Measurements from ENCODE around the gene GPBAR1. TPM values are rescaled to one million over a fixed set of nuclear protein-coding genes. Genes with fewer than 3 reads are reported as not detected.

Gene GPBAR1
- polyA plus RNA-seq, 3 donors: 26.0 to 181 (median 143) TPM

GRCh38 chr2:218277921-218278320 is 17.1 kb downstream of the GPBAR1 start:
- no peaks in the 10 kb centered on the region for H3K9me3 ChIP-seq (replicated peaks in 1 of 2; ENCODE audit: control insufficient read depth in 1 of 2, insufficient read depth in 1 of 2, low read length in 2 of 2)
- Mint-ChIP-seq H3K9me3 (peaks cover 0 to 1% (median 0%) of the 10 kb centered on the region in 7 donors), H3K4me3 (no peak overlapping the region), H3K36me3 (peaks cover 82 to 99% of the 10 kb centered on the region in 2 donors), H3K27ac (peak overlapping the region in 1 of 7 donors; percentile 62), H3K4me1 (peaks cover 21% of the 10 kb centered on the region), H3K27me3 (ENCODE audit: low read depth in 3 of 3) (peaks cover 0 to 1% (median 0%) of the 10 kb centered on the region in 3 donors)
- H3K27me3 ChIP-seq (ENCODE audit: control insufficient read depth in 2 of 2, insufficient read depth in 2 of 2, low read length in 2 of 2): no peaks in the 10 kb centered on the region
- peaks cover 72% of the 10 kb centered on the region for H3K79me2 ChIP-seq (ENCODE audit: insufficient read depth, low read length)
- no peak for TF ChIP-seq CTCF (IDR thresholded peaks at IDR 0.05)
- peak overlapping the region in 1 of 2 donors; percentile 20 for H3K27ac ChIP-seq (ENCODE audit: low read depth in 1 of 2, low read length in 2 of 2)
- intact Hi-C loops (cut with micrococcal nuclease): loop anchor here (10.0 kb wide), 2 partner anchors 187 to 287 kb away; partner anchors contain the start of genes CNOT9 (in 1 of the 2) and USP37 (in 1 of the 2)
- H3K4me1 ChIP-seq (ENCODE audit: control insufficient read depth in 1 of 2, insufficient read depth in 2 of 2, low read length in 2 of 2): peaks cover 14 to 22% of the 10 kb centered on the region in 2 donors
- no peak overlapping the region for H2AFZ ChIP-seq (ENCODE audit: insufficient read depth, low read depth, low read length, poor library complexity, severe bottlenecking)
- H3K4me2 ChIP-seq (replicated peaks; ENCODE audit: extremely low read depth, low read length, poor library complexity, severe bottlenecking): no peak overlapping the region
- peaks cover 99% of the 10 kb centered on the region for H4K20me1 ChIP-seq (ENCODE audit: insufficient read depth, low read length)
- peaks cover 91 to 97% of the 10 kb centered on the region in 2 donors for H3K36me3 ChIP-seq (replicated peaks in 1 of 2; ENCODE audit: control insufficient read depth in 1 of 2, insufficient read depth in 2 of 2, low read length in 2 of 2)
- WGBS (ENCODE audit: insufficient coverage): 83% methylated on average over 7 of the region's 7 CpGs
- no peak overlapping the region for H3K4me3 ChIP-seq (replicated peaks in 1 of 3; ENCODE audit: low read depth in 2 of 3, low read length in 3 of 3)
- DNase-seq: no peak
- H3K9ac ChIP-seq (ENCODE audit: insufficient read depth, low read length, poor library complexity, severe bottlenecking): no peak overlapping the region

- peaks cover 20% of the 10 kb centered on the region for H3K4me1 Mint-ChIP-seq
- H3K9ac ChIP-seq (ENCODE audit: insufficient read depth, low read length, poor library complexity, severe bottlenecking): no peak overlapping the region
- H3K9me3 Mint-ChIP-seq: peaks cover 0 to 1% (median 0%) of the 10 kb centered on the region in 7 donors
- peaks cover 100% of the 10 kb centered on the region for H4K20me1 ChIP-seq (ENCODE audit: insufficient read depth, low read length)
- peaks cover 96 to 100% of the 10 kb centered on the region in 2 donors for H3K36me3 ChIP-seq (replicated peaks in 1 of 2; ENCODE audit: control insufficient read depth in 1 of 2, insufficient read depth in 2 of 2, low read length in 2 of 2)
- intact Hi-C loops (cut with micrococcal nuclease): loop anchor here (10.0 kb wide), 2 partner anchors 186 to 286 kb away; partner anchors contain the start of genes CNOT9 (in 1 of the 2) and USP37 (in 1 of the 2)
- no peaks in the 10 kb centered on the region for H3K27me3 ChIP-seq (ENCODE audit: control insufficient read depth in 2 of 2, insufficient read depth in 2 of 2, low read length in 2 of 2)
- H3K4me2 ChIP-seq (replicated peaks; ENCODE audit: extremely low read depth, low read length, poor library complexity, severe bottlenecking): no peak overlapping the region
- H2AFZ ChIP-seq (ENCODE audit: insufficient read depth, low read depth, low read length, poor library complexity, severe bottlenecking): no peak overlapping the region
- no peak for DNase-seq
- H3K4me1 ChIP-seq (ENCODE audit: control insufficient read depth in 1 of 2, insufficient read depth in 2 of 2, low read length in 2 of 2): peaks cover 14 to 21% of the 10 kb centered on the region in 2 donors
- H3K27me3 Mint-ChIP-seq (ENCODE audit: low read depth in 3 of 3): peaks cover 0 to 1% (median 0%) of the 10 kb centered on the region in 3 donors
- WGBS (ENCODE audit: insufficient coverage): 91% methylated on average over 15 of the region's 16 CpGs
- H3K4me3 ChIP-seq (replicated peaks in 1 of 3; ENCODE audit: low read depth in 2 of 3, low read length in 3 of 3): no peak overlapping the region
- no peak overlapping the region for H3K4me3 Mint-ChIP-seq
- TF ChIP-seq CTCF (IDR thresholded peaks at IDR 0.05): no peak
- H3K9me3 ChIP-seq (replicated peaks in 1 of 2; ENCODE audit: control insufficient read depth in 1 of 2, insufficient read depth in 1 of 2, low read length in 2 of 2): no peaks in the 10 kb centered on the region
- peak overlapping the region in 5 of 7 donors; percentile 30 to 78 (median 63) for H3K27ac Mint-ChIP-seq
- peak overlapping the region in 1 of 2 donors; percentile 56 for H3K27ac ChIP-seq (ENCODE audit: low read depth in 1 of 2, low read length in 2 of 2)
- H3K36me3 Mint-ChIP-seq: peaks cover 84 to 100% of the 10 kb centered on the region in 2 donors
- H3K79me2 ChIP-seq (ENCODE audit: insufficient read depth, low read length): peaks cover 80% of the 10 kb centered on the region
Observed at GRCh38 chr2:218278531-218279360, 17.9 kb downstream of the GPBAR1 start.
